Neural progenitor cell (in vitro differentiated cells): ENCODE data around the gene SSBP4. TPM values are rescaled to one million over a fixed set of nuclear protein-coding genes. Genes with fewer than 3 reads are reported as not detected.

Experiments
- DNase-seq: peaks from one replicate; pipeline ENCODE4 v3.0.0-alpha.2; 2016; ENCODE audit warnings: low spot score
- H2AFZ ChIP-seq: fragments of 200-600 bp; sonication (generic); replicated peaks from 2 replicates; pipeline ENCODE4 v1.6.1; 2016; ENCODE audit warnings: antibody characterized with exemption
- H3F3A ChIP-seq: fragments of 200-600 bp; sonication (generic); 2 replicates; pipeline ENCODE4 v1.6.1; 2016; ENCODE audit warnings: antibody characterized with exemption, low read depth
- H3K27ac ChIP-seq: fragments of 200-600 bp; sonication (generic); 2 replicates; pipeline ENCODE4 v1.5.1; 2016; ENCODE audit warnings: mild to moderate bottlenecking
- H3K27me3 ChIP-seq: fragments of 200-600 bp; sonication (generic); 2 replicates; pipeline ENCODE4 v1.6.1; 2016; ENCODE audit warnings: mild to moderate bottlenecking, moderate library complexity
- H3K36me3 ChIP-seq: fragments of 200-600 bp; sonication (generic); 2 replicates; pipeline ENCODE4 v1.5.1; 2016
- H3K4me1 ChIP-seq: fragments of 200-600 bp; sonication (generic); 2 replicates; pipeline ENCODE4 v1.6.1; 2016; ENCODE audit warnings: mixed run types
- H3K4me2 ChIP-seq: fragments of 200-600 bp; sonication (generic); 2 replicates; pipeline ENCODE4 v1.6.1; 2016
- H3K4me3 ChIP-seq: fragments of 200-600 bp; sonication (generic); 2 replicates; pipeline ENCODE4 v1.5.1; 2016
- H3K79me2 ChIP-seq: fragments of 200-600 bp; sonication (generic); 2 replicates; pipeline ENCODE4 v1.6.1; 2016; ENCODE audit warnings: low read depth
- H3K9ac ChIP-seq: fragments of 200-600 bp; sonication (generic); 2 replicates; pipeline ENCODE4 v1.6.1; 2016
- H3K9me3 ChIP-seq: fragments of 200-600 bp; sonication (generic); 2 replicates; pipeline ENCODE4 v1.5.1; 2016; ENCODE audit warnings: low read depth
- H4K20me1 ChIP-seq: fragments of 200-600 bp; sonication (generic); 2 replicates; pipeline ENCODE4 v1.6.1; 2016; ENCODE audit warnings: low read depth
- H3K27ac Mint-ChIP-seq: 3 replicates; pipeline ENCODE4 v1.8.0; 2021; ENCODE audit warnings: mixed read lengths
- H3K27me3 Mint-ChIP-seq: 2 replicates; pipeline ENCODE4 v1.8.0; 2022; ENCODE audit warnings: low read depth, mild to moderate bottlenecking, inconsistent platforms, moderate library complexity, mixed read lengths; ENCODE audit not compliant: insufficient read depth
- H3K36me3 Mint-ChIP-seq: 3 replicates; pipeline ENCODE4 v1.8.0; 2021; ENCODE audit warnings: mixed read lengths
- H3K4me1 Mint-ChIP-seq: 3 replicates; pipeline ENCODE4 v1.8.0; 2021; ENCODE audit warnings: mixed read lengths
- H3K4me3 Mint-ChIP-seq: 3 replicates; pipeline ENCODE4 v1.8.0; 2021; ENCODE audit warnings: mild to moderate bottlenecking, moderate library complexity, mixed read lengths
- H3K9me3 Mint-ChIP-seq: 3 replicates; pipeline ENCODE4 v1.8.0; 2020; ENCODE audit warnings: mixed read lengths
- CTCF ChIP-seq: fragments of 200-600 bp; sonication (generic); IDR thresholded peaks from 2 replicates; pipeline ENCODE4 v1.5.1; 2017; ENCODE audit warnings: antibody characterized with exemption, mild to moderate bottlenecking
- EZH2 ChIP-seq: fragments of 200-600 bp; sonication (generic); IDR thresholded peaks from 2 replicates; pipeline ENCODE4 v1.6.1; 2017; ENCODE audit warnings: antibody characterized with exemption, mild to moderate bottlenecking, moderate library complexity
- EZH2phosphoT487 ChIP-seq: fragments of 200-600 bp; sonication (generic); IDR thresholded peaks from 2 replicates; pipeline ENCODE4 v1.6.1; 2017; ENCODE audit warnings: antibody characterized with exemption
- total RNA-seq: library from RNA; depleted of rRNA; stranded (reverse); fragments of >200 nt; gene quantifications from 2 replicates; pipeline ENCODE4 v1.2.3, GENCODE V29; 2015; ENCODE audit warnings: low replicate concordance

The SSBP4 gene
- total RNA-seq, 1 donor from 2014 or later: 21.1 TPM

GRCh38 chr19:18430417-18431144 lies 11.4 kb downstream of the SSBP4 start:
- no peaks in the 10 kb centered on the region for H3K27me3 ChIP-seq
- peaks cover 32% of the 10 kb centered on the region for H3K4me1 Mint-ChIP-seq
- no peaks in the 10 kb centered on the region for H3K36me3 ChIP-seq
- H3K27ac ChIP-seq: no peak overlapping the region
- H3K4me1 ChIP-seq: peaks cover 46% of the 10 kb centered on the region
- H3K9me3 Mint-ChIP-seq: no peaks in the 10 kb centered on the region
- H3K9ac ChIP-seq: no peak overlapping the region
- no peaks in the 10 kb centered on the region for H3K9me3 ChIP-seq
- peaks cover 6% of the 10 kb centered on the region for H3K79me2 ChIP-seq
- no peak overlapping the region for H3K4me3 ChIP-seq
- no peak for DNase-seq
- no peak overlapping the region for H3K4me2 ChIP-seq
- H3K4me3 Mint-ChIP-seq: peak overlapping the region; percentile 76
- H2AFZ ChIP-seq: no peak overlapping the region
- peaks cover 56% of the 10 kb centered on the region for H3F3A ChIP-seq
- no peaks in the 10 kb centered on the region for H3K36me3 Mint-ChIP-seq
- peaks cover 10% of the 10 kb centered on the region for H3K27me3 Mint-ChIP-seq
- H3K27ac Mint-ChIP-seq: peak overlapping the region; percentile 91
- peaks cover 24% of the 10 kb centered on the region for H4K20me1 ChIP-seq
- no peak for TF ChIP-seq EZH2
- TF ChIP-seq CTCF: no peak
- TF ChIP-seq EZH2phosphoT487: no peak

GRCh38 chr19:18431351-18432197 lies 12.4 kb downstream of the SSBP4 start:
- Histone ChIP-seq H4K20me1 (peaks cover 34% of the 10 kb centered on the region), H3K4me1 (peaks cover 46% of the 10 kb centered on the region), H3K4me2 (peak overlapping the region; percentile 10), H3K27me3 (no peaks in the 10 kb centered on the region), H3K9me3 (no peaks in the 10 kb centered on the region), H3K9ac (no peak overlapping the region), H3K27ac (no peak overlapping the region), H2AFZ (no peak overlapping the region), H3K36me3 (no peaks in the 10 kb centered on the region), H3K4me3 (no peak overlapping the region), H3F3A (peaks cover 66% of the 10 kb centered on the region), H3K79me2 (peaks cover 6% of the 10 kb centered on the region)
- Mint-ChIP-seq H3K27ac (no peak overlapping the region), H3K27me3 (peaks cover 12% of the 10 kb centered on the region), H3K9me3 (no peaks in the 10 kb centered on the region), H3K36me3 (peaks cover 3% of the 10 kb centered on the region), H3K4me3 (peak overlapping the region; percentile 63), H3K4me1 (peaks cover 34% of the 10 kb centered on the region)
- TF ChIP-seq EZH2phosphoT487: no peak
- no peak for TF ChIP-seq CTCF
- no peak for TF ChIP-seq EZH2
- DNase-seq: no peak

GRCh38 chr19:18432275-18433014 lies 13.2 kb downstream of the SSBP4 start:
- H3K79me2 ChIP-seq: peaks cover 6% of the 10 kb centered on the region
- H3F3A ChIP-seq: peaks cover 71% of the 10 kb centered on the region
- no peak for DNase-seq
- no peak overlapping the region for H2AFZ ChIP-seq
- peak overlapping the region; percentile 79 for H3K4me2 ChIP-seq
- H3K9me3 ChIP-seq: no peaks in the 10 kb centered on the region
- no peak overlapping the region for H3K9ac ChIP-seq
- Mint-ChIP-seq H3K4me1 (peaks cover 34% of the 10 kb centered on the region), H3K36me3 (peaks cover 3% of the 10 kb centered on the region), H3K4me3 (peak overlapping the region; percentile 67), H3K27ac (no peak overlapping the region), H3K9me3 (no peaks in the 10 kb centered on the region), H3K27me3 (peaks cover 12% of the 10 kb centered on the region)
- H3K36me3 ChIP-seq: no peaks in the 10 kb centered on the region
- no peak overlapping the region for H3K27ac ChIP-seq
- H3K27me3 ChIP-seq: no peaks in the 10 kb centered on the region
- H4K20me1 ChIP-seq: peaks cover 40% of the 10 kb centered on the region
- peaks cover 46% of the 10 kb centered on the region for H3K4me1 ChIP-seq
- no peak overlapping the region for H3K4me3 ChIP-seq
- TF ChIP-seq EZH2 (no peak), EZH2phosphoT487 (no peak), CTCF (no peak)
